ENCODE data around the gene IQCE.
A peak's percentile ranks its signal among the peaks of the same experiment; 100 is the strongest.

IQCE gene

DNA sequence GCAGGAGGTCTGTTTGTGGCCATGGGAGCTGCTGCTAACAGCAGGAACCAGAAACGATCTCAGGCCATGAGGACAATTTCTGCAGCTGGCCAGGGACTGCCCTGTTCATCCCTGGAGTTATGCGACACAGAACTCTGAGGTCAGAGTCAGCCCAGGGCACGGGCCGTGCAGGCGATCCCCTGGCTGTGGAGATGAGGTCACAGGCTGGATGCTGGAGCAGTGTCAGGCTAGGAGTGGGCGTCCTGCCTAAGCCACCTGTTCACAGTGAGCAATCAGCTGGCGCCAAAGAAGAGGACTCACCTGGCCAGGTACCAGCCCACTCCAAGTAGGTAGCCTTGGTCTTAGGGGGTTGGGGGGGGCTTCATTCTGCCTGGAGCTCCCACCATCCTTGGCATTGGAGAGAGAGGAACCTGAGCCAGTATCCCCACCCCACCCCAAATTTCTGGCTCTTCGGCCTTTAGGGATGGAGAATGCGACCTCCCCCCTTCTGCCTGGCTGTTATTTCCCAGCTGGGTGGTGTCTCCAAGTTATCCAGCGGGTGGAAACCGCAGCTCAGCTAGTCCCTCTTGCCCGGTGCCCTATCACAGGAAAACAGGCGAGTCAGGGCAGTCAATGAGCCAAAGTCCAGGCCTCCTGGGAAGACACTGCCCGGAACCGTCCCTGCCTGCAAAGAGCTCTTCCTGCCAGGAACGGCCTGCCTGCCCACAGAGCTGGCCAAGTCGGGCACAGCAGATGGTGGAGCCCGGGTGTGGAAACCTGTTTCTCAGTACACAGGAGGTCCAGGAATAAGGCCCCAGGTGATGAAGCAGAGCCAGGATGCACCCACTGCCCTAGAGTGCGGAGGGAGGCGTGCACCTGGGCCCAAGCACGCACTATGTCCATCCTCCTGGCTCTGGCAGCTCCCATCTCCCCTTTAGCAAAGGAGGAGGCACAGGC is 71.2 kb downstream of the IQCE start:
- DNase-seq (ENCODE audit: extremely low read depth in 1 of 2, low read depth in 1 of 2), result no peak

DNA sequence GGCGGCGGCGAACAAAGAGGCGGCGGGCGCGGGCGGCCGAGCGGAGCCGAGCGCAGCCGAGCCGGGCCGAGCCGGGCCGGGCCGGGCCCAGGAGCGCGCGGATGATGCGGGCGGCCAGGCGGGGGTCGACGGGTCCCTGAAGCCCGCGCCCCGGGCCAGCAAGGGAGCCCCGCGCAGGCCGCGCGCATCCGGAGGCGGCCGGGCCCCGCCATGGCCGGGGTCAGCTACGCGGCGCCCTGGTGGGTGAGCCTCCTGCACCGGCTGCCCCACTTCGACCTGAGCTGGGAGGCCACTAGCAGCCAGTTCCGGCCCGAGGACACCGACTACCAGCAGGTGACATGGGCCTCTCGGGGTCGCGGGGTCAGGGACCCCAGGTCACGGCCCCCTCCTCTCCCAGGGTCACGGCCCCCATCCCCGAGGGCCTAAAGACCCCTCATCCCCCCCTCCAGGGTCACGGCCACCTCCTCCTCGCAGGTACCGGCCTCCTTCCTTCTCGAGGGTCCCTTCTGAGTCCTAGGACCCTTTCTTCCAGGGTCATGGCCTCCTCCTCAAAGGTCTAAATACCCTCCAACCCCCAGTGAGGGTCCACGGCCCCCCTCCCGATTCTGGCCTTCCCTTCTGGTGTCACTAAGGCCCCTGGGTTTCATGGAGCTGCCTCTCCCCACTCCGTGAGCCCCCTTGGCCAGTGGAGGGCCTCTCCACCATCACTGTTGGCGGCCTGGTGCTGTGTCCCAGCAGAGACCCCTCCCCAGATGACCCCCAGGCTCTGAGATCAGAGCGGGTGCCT is 73.4 kb downstream of the IQCE start, which contains the start of gene TTYH3:
TSS of gene TTYH3 (plus strand) at position 41 of the 787 bp plus-strand sequence. CDS start at position 211, 170 bp downstream.
- DNase-seq (ENCODE audit: extremely low read depth in 1 of 2, low read depth in 1 of 2), result no peak

DNA sequence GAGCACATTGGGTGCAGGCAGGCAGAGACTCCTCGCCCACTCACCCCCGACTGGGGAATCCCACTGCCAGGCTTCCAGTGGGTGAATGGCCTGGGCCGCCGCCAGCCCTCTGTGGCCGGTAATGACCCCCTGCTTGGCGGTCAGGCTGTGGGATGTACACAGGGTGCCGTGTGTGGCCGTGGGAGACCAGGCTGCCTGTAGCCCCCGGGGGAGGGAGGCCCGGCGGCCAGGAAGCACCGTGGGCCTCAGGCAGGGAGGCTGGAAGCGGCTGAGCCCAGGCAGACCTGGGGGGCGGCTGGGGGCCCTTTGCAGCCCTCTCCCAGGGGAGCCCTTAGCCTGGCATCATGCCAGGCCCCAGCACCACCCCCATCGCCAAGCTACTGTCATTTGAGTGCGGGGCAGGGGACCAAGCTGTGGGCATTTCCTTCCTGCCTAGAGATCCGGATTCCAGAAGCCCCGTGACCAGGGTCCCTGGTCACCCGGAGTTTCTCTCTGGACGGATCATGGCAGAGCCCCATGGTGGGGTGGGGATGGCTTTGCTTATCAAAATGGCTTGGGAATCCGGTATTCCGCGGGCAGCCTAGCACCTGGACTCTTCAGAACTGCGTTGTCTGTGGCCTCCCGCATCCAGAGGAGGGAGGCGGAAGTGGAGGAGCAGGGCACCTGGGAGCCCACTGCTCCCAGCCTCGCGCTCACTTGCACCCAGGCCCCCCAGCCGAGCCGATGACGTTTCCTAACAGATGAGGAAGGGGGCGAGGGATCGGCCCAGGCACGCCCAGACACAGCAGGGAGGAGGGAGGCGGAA is 74.2 kb downstream of the IQCE start:
- DNase-seq (ENCODE audit: extremely low read depth in 1 of 2, low read depth in 1 of 2), result peak in 1 of 2 donors; percentile 40

DNA sequence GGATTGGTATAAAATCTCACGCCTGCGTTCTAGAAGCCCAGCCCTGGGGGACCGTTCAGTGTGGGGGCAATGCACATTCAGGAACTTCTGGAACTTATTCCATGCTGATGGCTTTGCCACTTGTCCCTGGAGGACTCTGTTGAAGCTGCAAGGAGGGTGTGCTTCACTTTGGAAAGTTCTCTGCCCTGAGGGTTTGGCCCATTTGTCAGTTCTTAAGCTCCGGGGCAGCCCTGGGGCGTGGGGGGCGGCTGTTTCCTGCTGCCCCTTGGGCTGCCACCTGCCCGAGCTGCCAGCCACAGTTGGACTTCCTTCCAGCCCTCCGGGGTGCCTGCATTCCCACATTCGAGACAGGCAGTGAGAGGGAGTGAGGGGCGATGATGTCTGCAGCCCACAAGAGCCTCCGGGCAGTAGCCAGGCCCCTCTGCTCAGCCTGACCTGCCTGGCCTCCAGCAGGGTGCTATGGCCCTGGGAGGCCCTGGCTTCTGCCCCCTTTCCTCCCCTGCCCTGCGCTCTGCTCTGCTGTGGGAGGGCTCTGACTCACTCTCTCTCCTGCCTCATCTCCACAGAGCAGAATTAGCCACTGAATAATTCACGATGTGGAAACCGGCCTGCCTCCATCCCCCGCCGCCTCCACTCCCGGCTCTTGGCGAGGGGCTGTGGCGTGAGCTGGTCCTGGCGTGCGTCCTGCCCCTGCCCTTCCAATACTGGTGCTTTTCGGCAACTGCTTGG is 74.9 kb downstream of the IQCE start:
- peak; percentile 39 to 40 for DNase-seq (ENCODE audit: extremely low read depth in 1 of 2, low read depth in 1 of 2)

DNA sequence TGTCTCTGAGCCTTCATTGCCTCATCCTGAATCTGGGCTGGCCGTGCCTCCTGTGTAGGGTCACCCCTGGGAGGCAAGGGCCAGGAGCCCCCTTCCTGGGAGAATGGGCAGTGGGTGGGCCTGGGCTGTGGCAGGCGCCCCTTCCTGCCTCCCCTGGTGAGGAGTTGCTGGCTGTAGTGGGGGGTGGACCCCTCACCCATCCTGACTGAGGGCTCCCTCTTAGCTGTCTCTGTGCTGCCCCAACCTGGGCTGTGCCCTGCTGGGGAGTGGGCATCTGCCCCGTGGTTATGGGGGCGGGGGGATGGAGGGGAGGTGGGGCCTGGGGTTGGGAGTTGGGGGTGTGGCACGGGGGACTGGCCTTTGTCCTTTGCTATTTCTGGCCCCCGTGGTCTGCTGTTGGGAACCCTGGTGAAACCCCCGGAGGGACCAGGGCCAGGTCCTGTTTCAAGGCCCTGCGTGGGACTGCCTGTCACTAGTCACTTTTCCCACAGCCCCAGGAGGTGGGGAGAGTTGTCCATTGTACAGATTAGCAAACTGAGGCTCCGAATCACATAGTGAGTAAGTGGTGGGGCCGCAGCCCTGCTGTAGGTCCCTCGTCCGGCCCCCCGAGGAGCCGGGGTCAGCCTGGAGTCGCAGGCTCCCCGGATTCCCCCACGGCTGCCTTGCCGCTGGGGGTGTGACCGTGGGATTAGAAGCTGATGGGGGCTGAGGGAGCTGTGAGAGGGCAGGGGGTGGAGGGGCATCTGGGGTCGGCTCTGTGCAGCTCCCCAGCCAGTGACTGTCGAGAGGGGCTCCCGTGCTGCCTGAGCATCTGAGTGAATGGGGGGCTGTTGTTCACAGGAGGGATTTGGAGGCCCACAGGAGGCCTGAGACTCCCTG is 75.7 kb downstream of the IQCE start:
- no peak for DNase-seq (ENCODE audit: extremely low read depth in 1 of 2, low read depth in 1 of 2)

DNA sequence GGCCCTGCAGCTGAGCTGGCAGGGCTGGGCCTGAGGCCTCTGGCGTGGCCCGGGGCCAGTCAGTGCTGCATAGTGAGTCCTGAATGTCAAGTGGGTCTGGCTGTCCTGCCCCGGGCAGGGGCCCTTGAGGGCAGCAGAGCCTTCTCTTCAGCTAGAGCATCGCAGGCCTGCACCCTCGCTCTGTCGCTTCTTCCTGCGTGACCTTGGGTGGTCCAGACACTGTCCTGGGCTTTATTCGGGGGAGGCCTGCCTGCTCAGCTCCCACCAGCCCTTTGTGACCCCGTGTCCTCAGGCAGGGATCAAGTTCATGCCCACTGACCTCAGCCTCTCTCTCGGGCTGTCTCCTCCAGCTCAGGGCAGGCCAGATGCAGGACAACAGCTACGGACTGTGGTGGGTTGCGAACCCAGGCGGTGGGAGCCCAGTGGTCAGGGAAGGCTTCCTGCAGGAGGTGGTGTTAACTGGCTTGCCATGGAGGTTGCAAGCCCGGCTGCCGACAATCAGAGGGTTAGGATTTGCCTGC is 76.4 kb downstream of the IQCE start:
- no peak for DNase-seq (ENCODE audit: extremely low read depth in 1 of 2, low read depth in 1 of 2)

DNA sequence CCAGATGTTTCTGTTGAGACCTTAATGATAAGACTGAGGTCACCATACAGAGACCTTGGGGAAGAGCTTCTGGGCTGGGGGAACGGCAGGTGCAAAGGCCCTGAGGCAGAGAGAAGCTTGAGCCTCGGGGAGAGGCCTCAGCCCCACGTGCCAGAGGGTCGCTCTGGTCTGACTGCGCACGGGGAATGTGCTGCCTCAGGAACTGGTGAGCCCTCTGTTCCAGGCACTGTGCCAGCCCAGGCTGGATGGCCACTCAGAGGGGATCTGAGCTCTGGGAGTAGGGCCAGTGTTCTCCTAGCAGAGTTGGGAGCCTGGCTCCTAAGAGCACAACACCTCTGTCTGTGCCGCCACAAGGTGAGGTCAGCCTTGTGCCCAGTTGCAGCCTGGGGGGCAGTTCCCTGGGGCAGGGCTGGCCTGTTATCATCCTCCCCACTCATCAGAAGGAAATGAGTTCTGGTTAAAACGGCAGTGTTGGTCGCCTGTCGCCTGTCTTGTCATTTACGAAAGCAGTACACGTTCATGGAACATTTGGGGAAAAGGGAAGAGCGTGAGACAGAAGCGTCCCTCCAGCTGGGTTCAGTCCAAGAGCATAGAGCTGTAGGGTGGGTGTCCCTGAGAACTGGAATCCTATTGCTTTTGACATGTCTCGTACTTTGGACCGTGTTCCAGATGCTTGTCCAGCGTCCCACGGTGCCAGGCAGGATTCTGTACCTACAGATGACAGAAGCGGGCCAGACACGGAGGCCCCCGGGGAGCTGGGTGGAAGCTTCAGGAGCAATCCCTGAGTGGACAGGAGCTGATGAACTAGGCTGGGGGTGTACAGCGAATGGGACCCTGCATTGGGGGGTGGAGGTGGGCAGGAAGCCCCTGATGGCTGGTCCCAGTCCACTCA is 77.3 kb downstream of the IQCE start:
- no peak for DNase-seq (ENCODE audit: extremely low read depth in 1 of 2, low read depth in 1 of 2)

DNA sequence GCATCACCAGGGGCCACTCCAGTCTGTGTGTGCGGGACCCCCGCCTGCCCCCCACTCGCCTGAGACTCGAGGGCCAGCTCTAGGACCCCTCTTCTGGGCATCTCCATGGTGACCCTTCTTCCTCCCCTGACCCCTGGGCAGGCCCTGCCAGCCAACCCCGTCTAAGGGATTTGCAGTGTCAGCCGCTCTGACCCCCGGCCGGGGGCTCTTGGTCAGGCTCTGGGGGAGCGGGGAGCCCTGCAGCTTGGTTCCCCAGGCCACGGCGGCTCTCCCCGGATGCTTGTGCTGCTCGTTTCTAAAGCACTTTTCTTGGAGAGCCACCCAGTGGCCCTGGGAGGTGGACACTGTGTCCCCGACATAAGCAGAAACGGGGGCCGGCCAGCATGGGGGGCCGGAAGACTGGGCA is 78.3 kb downstream of the IQCE start:
- DNase-seq (ENCODE audit: extremely low read depth in 1 of 2, low read depth in 1 of 2), result no peak

DNA sequence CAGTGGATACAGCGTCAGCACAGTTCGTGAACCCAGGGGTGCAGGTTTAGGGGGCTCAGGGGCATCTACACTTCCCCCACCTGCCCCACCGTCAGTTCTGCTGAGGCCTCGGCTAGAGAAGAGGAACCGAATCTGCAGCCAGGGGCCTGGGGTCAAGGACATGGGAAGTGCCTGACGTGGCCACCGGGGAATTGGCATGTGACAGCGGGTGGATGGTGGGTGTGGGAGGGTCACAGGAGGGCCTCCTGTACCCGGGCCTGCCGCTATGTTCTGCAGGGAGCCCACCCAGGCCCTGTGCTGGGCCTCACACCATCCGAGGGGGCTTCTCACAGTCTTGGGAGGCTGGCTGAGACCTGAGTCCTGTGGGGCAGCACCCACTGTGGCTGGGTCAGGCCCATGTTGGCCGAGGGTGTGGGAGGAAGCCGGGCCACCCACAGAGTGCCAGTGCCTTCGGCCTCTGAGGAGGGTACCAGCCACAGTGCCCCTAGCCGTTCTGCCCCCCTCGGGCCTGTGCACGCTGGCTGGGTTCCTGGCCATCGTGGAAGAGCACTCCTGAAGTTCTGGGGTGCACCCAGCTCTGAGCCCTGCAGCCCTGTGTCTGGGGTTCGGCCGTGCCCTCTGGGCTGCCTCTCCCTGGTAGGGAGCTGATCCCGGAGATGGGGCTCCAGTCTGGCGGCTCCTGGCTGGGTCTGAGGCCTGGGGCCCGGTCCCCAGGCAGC is 78.9 kb downstream of the IQCE start:
- DNase-seq (ENCODE audit: extremely low read depth in 1 of 2, low read depth in 1 of 2), result no peak

DNA sequence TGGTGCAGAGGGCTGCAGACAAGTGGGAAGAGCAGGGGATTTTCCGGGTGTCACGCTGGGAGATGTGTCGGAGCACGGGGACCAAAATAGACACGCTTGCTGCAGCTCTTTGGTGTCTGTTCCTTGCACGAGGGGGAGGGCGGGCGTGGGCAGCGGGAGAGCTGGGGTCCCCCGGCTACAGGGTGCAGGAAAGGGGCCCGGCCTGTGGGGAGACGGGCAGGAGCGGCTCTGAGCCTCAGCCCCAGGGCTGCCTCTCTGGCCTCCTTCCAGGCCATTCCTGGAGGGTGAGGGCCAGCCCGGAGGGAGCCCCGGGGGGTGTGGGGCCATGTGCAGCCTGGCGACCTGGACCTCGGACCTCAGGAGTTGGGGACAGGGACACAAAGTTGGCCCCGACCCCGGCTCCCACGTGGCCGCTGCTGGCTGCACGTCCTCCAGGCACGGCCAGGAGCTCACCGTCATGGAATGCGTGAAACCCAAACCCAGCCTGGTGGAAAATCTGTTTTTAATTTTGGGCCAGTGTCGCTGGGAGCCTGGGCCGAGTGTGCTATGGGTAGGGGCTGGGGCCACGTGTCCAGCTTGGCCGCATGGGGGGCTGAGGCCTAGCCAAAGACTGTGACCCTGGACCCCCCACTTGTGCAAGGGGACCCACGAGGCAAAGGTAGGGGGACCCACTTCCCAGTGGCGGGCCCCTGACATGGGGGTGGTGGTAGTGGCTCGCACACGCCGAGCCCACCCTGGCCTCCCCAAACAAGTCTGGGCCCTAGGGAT is 79.6 kb downstream of the IQCE start:
- DNase-seq (ENCODE audit: extremely low read depth in 1 of 2, low read depth in 1 of 2), result no peak

DNA sequence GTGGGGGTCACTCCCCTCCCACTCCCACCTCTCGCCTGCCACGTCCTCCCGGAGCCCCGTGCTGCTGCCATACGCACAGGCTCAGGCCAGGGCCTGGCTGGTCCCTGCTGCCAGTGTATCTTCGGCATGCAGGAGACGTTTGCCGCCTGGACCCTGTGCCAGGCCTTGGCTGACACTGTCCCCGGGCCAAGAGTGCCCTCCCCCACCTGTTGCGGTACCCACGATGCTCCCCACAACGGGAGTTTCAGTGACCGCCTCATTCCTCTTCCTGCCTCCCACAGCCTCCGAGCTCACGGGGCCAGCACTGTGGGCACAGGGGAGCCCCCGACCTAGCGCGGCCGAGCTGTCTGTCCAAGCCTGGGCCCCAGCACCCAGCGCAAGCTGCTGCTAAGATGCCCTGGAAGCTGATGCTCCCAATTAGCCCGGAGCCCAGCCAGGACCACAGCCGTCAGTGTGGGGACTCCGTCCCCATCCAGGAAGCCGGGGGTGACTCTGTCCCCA is 80.5 kb downstream of the IQCE start:
- DNase-seq (ENCODE audit: extremely low read depth in 1 of 2, low read depth in 1 of 2), result no peak

DNA sequence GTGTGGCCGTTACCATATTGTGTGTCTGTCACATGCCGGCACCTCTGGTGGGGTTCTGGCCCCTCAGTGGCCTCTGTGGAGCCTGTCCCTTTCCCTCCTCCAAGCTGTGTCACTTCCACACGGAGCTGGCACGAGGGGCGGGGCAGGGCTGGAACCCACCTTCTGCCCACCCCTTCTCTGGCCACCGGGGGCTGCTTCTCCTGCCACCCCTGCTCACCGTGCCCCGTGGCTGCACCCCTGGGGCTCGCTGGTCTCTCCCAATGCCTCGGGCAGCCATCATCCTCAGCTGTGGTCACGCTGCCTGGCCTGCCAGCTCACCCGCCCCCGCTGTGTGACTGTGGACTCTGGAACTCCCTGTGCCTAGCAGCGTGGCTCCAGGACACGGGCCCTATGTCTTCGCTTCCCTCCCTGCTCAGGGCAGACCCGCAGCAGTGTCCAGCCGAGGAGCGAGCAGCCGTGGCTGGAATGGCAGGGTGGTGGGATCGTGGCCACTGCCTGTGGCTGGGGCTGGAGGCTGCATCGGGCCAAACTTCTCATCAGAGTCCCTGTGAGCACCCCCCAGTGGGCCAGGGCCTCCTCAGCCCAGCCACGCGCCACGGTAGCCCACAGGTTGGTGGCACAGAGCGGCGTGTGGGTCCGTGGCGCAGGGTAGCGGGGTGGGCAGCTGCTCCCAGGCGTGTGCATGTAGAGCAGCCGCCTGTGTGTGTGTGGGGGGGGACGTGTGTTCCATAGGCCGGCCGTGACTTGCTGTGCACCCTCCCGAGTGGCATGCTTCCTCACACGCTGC is 81.1 kb downstream of the IQCE start:
- DNase-seq (ENCODE audit: extremely low read depth in 1 of 2, low read depth in 1 of 2), result no peak

DNA sequence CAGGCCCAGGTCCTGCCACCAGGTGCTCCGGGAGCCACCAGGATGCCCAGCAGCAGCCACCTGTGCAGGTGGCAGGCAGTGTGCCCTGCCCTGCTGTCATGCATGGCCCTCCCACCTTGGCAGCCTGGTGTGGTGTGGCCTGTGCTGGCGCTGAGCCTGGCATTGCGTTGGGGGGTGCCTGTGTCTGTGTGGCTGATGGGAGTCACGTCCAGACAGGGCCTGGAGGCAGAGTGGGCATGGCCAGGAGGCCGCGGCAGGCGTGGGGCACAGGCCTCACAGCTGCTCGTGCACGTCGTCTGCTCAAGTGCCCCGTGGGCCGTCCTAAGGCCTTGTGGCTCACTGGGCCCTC is 81.7 kb downstream of the IQCE start:
- no peak for DNase-seq (ENCODE audit: extremely low read depth in 1 of 2, low read depth in 1 of 2)

DNA sequence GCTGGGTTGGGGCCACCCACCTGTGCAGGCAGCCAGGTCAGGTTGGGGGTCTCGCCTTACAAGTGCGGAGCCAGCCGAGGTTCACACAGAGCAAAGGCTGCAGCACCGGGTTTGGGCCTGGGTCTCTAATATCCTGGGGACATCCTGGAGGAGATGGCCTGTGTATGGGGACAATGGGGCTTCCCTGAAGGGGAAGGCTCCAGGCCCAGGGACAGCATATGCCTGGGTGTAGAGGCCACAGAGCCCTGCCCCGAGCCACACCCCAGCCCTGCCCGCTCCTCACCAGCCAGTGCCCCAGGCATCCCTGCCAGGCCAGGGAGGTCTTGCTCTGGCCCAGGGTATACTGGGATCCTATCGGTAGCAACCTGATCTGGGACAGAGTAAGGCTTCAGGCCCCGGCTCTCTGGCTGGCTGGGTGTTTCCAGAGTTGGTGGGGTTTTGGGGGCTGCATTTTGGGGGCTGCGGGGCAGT is 82.1 kb downstream of the IQCE start:
- no peak for DNase-seq (ENCODE audit: extremely low read depth in 1 of 2, low read depth in 1 of 2)
